Activated naive CD4-positive, alpha-beta T cell treated with anti-CD3 and anti-CD28 coated beads for 36 hours (primary cell): Measurements from ENCODE around the gene CBFA2T2. TPM values are rescaled to one million over a fixed set of nuclear protein-coding genes. Genes with fewer than 3 reads are reported as not detected.

ENCODE experiments used
- CTCF ChIA-PET: fragments of 350-600 bp; sonication (Branson Sonifier 250); formaldehyde crosslinking; loops from one replicate; lab custom pipeline; 2021; ENCODE audit warnings: antibody characterized with exemption; lab: Charles Lee
- DNase-seq: peaks from one replicate; pipeline ENCODE4 v3.0.0-alpha.2; 2020
- H3K27ac Mint-ChIP-seq: one replicate; pipeline ENCODE4 v1.8.0; 2021; ENCODE audit warnings: mild to moderate bottlenecking, mixed read lengths
- H3K27me3 Mint-ChIP-seq: one replicate; pipeline ENCODE4 v1.8.0; 2021; ENCODE audit warnings: low read depth, mixed read lengths
- H3K36me3 Mint-ChIP-seq: one replicate; pipeline ENCODE4 v1.8.0; 2021; ENCODE audit warnings: low read depth, mixed read lengths
- H3K4me1 Mint-ChIP-seq: one replicate; pipeline ENCODE4 v1.8.0; 2021; ENCODE audit warnings: low read depth, mixed read lengths
- H3K4me3 Mint-ChIP-seq: one replicate; pipeline ENCODE4 v1.8.0; 2021; ENCODE audit warnings: mild to moderate bottlenecking, moderate library complexity, mixed read lengths
- H3K9me3 Mint-ChIP-seq: one replicate; pipeline ENCODE4 v1.8.0; 2021; ENCODE audit warnings: mixed read lengths
- intact Hi-C: fragments of 100-400 bp; cut with micrococcal nuclease; formaldehyde crosslinking; loops from one replicate; pipeline ENCODE4 v1.15.1; 2023
- total RNA-seq, 2 experiments: library from RNA; stranded (reverse); gene quantifications; one replicate each; pipeline ENCODE4 v1.2.3, GENCODE V29; 2021

CBFA2T2 gene
- total RNA-seq, 2 experiments from 2014 or later: 11.1 to 11.4 TPM

GRCh38 chr20:33677991-33678702 is 188.3 kb downstream of the CBFA2T2 start:
- no peaks in the 10 kb centered on the region for H3K9me3 Mint-ChIP-seq
- H3K27me3 Mint-ChIP-seq: no peaks in the 10 kb centered on the region
- intact Hi-C loops: loop anchor here (2.0 kb wide), 1 partner anchor 15 kb away; the partner anchor contains the start of gene C20orf144
- no peak overlapping the region for H3K27ac Mint-ChIP-seq
- H3K4me3 Mint-ChIP-seq: no peak overlapping the region
- DNase-seq: no peak
- H3K36me3 Mint-ChIP-seq: peaks cover 61% of the 10 kb centered on the region
- CTCF ChIA-PET: interaction anchor here (5.5 kb wide), 1 partner anchor 10 kb away, joined by 36 read pairs; the partner anchor contains the start of gene ACTL10
- H3K4me1 Mint-ChIP-seq: peaks cover 58% of the 10 kb centered on the region

GRCh38 chr20:33679758-33680485 is 190.0 kb downstream of the CBFA2T2 start:
- H3K36me3 Mint-ChIP-seq: peaks cover 67% of the 10 kb centered on the region
- CTCF ChIA-PET: interaction anchor here (0.8 to 5.5 kb wide), 5 partner anchors 12 to 223 kb away, joined by 3 to 36 read pairs (median 3); partner anchors contain the start of genes ACTL10 and ZNF341
- H3K27ac Mint-ChIP-seq: peak overlapping the region; percentile 54
- peak; percentile 62 for DNase-seq
- no peaks in the 10 kb centered on the region for H3K27me3 Mint-ChIP-seq
- intact Hi-C loops: loop anchor here (2.0 kb wide), 1 partner anchor 17 kb away; the partner anchor contains the start of gene C20orf144
- peaks cover 58% of the 10 kb centered on the region for H3K4me1 Mint-ChIP-seq
- no peak overlapping the region for H3K4me3 Mint-ChIP-seq
- no peaks in the 10 kb centered on the region for H3K9me3 Mint-ChIP-seq

GRCh38 chr20:33680686-33681085 is 190.8 kb downstream of the CBFA2T2 start:
- Mint-ChIP-seq H3K27me3 (no peaks in the 10 kb centered on the region), H3K4me1 (peaks cover 56% of the 10 kb centered on the region), H3K9me3 (no peaks in the 10 kb centered on the region)

GRCh38 chr20:33681288-33681687 is 191.4 kb downstream of the CBFA2T2 start:
- no peak for DNase-seq
- H3K4me3 Mint-ChIP-seq: no peak overlapping the region
- H3K36me3 Mint-ChIP-seq: peaks cover 71% of the 10 kb centered on the region
- no peak overlapping the region for H3K27ac Mint-ChIP-seq
- H3K27me3 Mint-ChIP-seq: no peaks in the 10 kb centered on the region
- peaks cover 54% of the 10 kb centered on the region for H3K4me1 Mint-ChIP-seq
- intact Hi-C loops: no loop called here
- CTCF ChIA-PET: interaction anchor here (5.5 kb wide), 1 partner anchor 13 kb away, joined by 36 read pairs; the partner anchor contains the start of gene ACTL10
- no peaks in the 10 kb centered on the region for H3K9me3 Mint-ChIP-seq

More at GRCh38 chr20:33680686-33681085, 190.8 kb downstream of the CBFA2T2 start:
- no peak for DNase-seq
- H3K27ac Mint-ChIP-seq: peak overlapping the region; percentile 8
- H3K36me3 Mint-ChIP-seq: peaks cover 71% of the 10 kb centered on the region
- intact Hi-C loops: no loop called here
- CTCF ChIA-PET: interaction anchor here (5.5 kb wide), 1 partner anchor 13 kb away, joined by 36 read pairs; the partner anchor contains the start of gene ACTL10
- no peak overlapping the region for H3K4me3 Mint-ChIP-seq

GRCh38 chr20:33681728-33682353 is 191.9 kb downstream of the CBFA2T2 start:
- H3K27me3 Mint-ChIP-seq: no peaks in the 10 kb centered on the region
- H3K9me3 Mint-ChIP-seq: no peaks in the 10 kb centered on the region
- no peak overlapping the region for H3K4me3 Mint-ChIP-seq
- CTCF ChIA-PET: interaction anchor here (5.5 kb wide), 1 partner anchor 14 kb away, joined by 36 read pairs; the partner anchor contains the start of gene ACTL10
- intact Hi-C loops: no loop called here
- no peak overlapping the region for H3K27ac Mint-ChIP-seq
- DNase-seq: no peak
- H3K36me3 Mint-ChIP-seq: peaks cover 66% of the 10 kb centered on the region
- H3K4me1 Mint-ChIP-seq: peaks cover 58% of the 10 kb centered on the region

- H3K4me1 Mint-ChIP-seq: peaks cover 69% of the 10 kb centered on the region
- CTCF ChIA-PET: interaction anchor here (0.8 to 1.7 kb wide), 3 partner anchors 16 to 194 kb away, joined by 3 to 13 read pairs (median 3); partner anchors contain the start of gene CBFA2T2
- H3K4me3 Mint-ChIP-seq: peak overlapping the region; percentile 87
- no peak for DNase-seq
- H3K27ac Mint-ChIP-seq: peak overlapping the region; percentile 44
- intact Hi-C loops: loop anchor here (5.0 kb wide), 1 partner anchor 93 kb away; no protein-coding TSS in a partner anchor
- no peaks in the 10 kb centered on the region for H3K27me3 Mint-ChIP-seq
- H3K9me3 Mint-ChIP-seq: no peaks in the 10 kb centered on the region
- H3K36me3 Mint-ChIP-seq: peaks cover 39% of the 10 kb centered on the region
Observed at GRCh38 chr20:33684533-33685327, 194.8 kb downstream of the CBFA2T2 start.

GRCh38 chr20:33685328-33686099 is 195.6 kb downstream of the CBFA2T2 start:
- H3K36me3 Mint-ChIP-seq: peaks cover 32% of the 10 kb centered on the region
- H3K4me1 Mint-ChIP-seq: peaks cover 69% of the 10 kb centered on the region
- peak overlapping the region; percentile 88 for H3K27ac Mint-ChIP-seq
- H3K9me3 Mint-ChIP-seq: no peaks in the 10 kb centered on the region
- peak overlapping the region; percentile 87 for H3K4me3 Mint-ChIP-seq
- intact Hi-C loops: loop anchor here (1.0 to 5.0 kb wide), 8 partner anchors 11 to 427 kb away; partner anchors contain the start of genes ACTL10, CHMP4B, EIF2S2 and NECAB3
- CTCF ChIA-PET: interaction anchor here (0.9 to 1.7 kb wide), 2 partner anchors 17 to 195 kb away, joined by 3 to 13 read pairs; partner anchors contain the start of gene CBFA2T2
- no peaks in the 10 kb centered on the region for H3K27me3 Mint-ChIP-seq
- peak; percentile 82 for DNase-seq

- CTCF ChIA-PET: interaction anchor here (1.4 to 1.8 kb wide), 3 partner anchors 15 to 46 kb away, joined by 5 to 13 read pairs (median 8); partner anchors contain the start of gene ZNF341
- DNase-seq: peak; percentile 97
- H3K9me3 Mint-ChIP-seq: no peaks in the 10 kb centered on the region
- peaks cover 25% of the 10 kb centered on the region for H3K36me3 Mint-ChIP-seq
- intact Hi-C loops: loop anchor here (1.0 to 5.0 kb wide), 8 partner anchors 12 to 426 kb away; partner anchors contain the start of genes ACTL10, CHMP4B, EIF2S2 and NECAB3
- H3K4me1 Mint-ChIP-seq: peaks cover 62% of the 10 kb centered on the region
- peak within 1 kb of the TSS; percentile 88 for H3K27ac Mint-ChIP-seq
- no peaks in the 10 kb centered on the region for H3K27me3 Mint-ChIP-seq
- H3K4me3 Mint-ChIP-seq: peak within 1 kb of the TSS; percentile 87
Observed at GRCh38 chr20:33686100-33686983, 196.4 kb downstream of the CBFA2T2 start, which contains the start of gene E2F1. TSS of gene E2F1 (minus strand) at chr20:33686385. CDS start at chr20:33686264, 121 bp downstream.

- Mint-ChIP-seq H3K27me3 (no peaks in the 10 kb centered on the region), H3K4me1 (peaks cover 58% of the 10 kb centered on the region), H3K36me3 (peaks cover 23% of the 10 kb centered on the region), H3K27ac (peak overlapping the region; percentile 84), H3K9me3 (no peaks in the 10 kb centered on the region), H3K4me3 (peak overlapping the region; percentile 66)
- CTCF ChIA-PET: interaction anchor here (1.1 to 1.8 kb wide), 3 partner anchors 10 to 45 kb away, joined by 3 to 8 read pairs (median 5); partner anchors contain the start of gene ZNF341
- intact Hi-C loops: loop anchor here (1.0 to 5.0 kb wide), 8 partner anchors 13 to 425 kb away; partner anchors contain the start of genes ACTL10, CHMP4B, EIF2S2 and NECAB3
- DNase-seq: no peak
Observed at GRCh38 chr20:33686984-33687366, 197.1 kb downstream of the CBFA2T2 start.
